ENCODE results near the gene SNRPB.

- TF ChIP-seq, protein P1, sequence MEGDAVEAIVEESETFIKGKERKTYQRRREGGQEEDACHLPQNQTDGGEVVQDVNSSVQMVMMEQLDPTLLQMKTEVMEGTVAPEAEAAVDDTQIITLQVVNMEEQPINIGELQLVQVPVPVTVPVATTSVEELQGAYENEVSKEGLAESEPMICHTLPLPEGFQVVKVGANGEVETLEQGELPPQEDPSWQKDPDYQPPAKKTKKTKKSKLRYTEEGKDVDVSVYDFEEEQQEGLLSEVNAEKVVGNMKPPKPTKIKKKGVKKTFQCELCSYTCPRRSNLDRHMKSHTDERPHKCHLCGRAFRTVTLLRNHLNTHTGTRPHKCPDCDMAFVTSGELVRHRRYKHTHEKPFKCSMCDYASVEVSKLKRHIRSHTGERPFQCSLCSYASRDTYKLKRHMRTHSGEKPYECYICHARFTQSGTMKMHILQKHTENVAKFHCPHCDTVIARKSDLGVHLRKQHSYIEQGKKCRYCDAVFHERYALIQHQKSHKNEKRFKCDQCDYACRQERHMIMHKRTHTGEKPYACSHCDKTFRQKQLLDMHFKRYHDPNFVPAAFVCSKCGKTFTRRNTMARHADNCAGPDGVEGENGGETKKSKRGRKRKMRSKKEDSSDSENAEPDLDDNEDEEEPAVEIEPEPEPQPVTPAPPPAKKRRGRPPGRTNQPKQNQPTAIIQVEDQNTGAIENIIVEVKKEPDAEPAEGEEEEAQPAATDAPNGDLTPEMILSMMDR (IDR thresholded peaks at IDR 0.05), result no peak
- TF ChIP-seq POLR2A (IDR thresholded peaks at IDR 0.05), result no peak
Measured at GRCh38 chr20:2458919-2459499, 11.6 kb downstream of the SNRPB start.

Measured in right lobe of liver (tissue), 4 donors.